GM20431 (cell line): Measurements from ENCODE around the gene CACNA1C.

Source experiments
- in situ Hi-C: fragments of 300-500 bp; cut with MseI, MboI; formaldehyde crosslinking; loops from one replicate; pipeline ENCODE4 v1.15.0; 2020; ENCODE audit warnings: low sequenced_read_pairs; ENCODE audit not compliant: unreplicated experiment

CACNA1C gene

GRCh38 chr12:2690348-2691005 is 637.7 kb downstream of the CACNA1C start:
- in situ Hi-C loops: no loop called here

DNA sequence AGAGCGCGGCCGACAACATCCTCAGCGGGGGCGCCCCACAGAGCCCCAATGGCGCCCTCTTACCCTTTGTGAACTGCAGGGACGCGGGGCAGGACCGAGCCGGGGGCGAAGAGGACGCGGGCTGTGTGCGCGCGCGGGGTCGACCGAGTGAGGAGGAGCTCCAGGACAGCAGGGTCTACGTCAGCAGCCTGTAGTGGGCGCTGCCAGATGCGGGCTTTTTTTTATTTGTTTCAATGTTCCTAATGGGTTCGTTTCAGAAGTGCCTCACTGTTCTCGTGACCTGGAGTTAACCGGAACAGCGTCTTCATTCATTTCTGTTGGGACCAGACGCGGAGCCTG is 638.2 kb downstream of the CACNA1C start:
- in situ Hi-C loops: no loop called here

DNA sequence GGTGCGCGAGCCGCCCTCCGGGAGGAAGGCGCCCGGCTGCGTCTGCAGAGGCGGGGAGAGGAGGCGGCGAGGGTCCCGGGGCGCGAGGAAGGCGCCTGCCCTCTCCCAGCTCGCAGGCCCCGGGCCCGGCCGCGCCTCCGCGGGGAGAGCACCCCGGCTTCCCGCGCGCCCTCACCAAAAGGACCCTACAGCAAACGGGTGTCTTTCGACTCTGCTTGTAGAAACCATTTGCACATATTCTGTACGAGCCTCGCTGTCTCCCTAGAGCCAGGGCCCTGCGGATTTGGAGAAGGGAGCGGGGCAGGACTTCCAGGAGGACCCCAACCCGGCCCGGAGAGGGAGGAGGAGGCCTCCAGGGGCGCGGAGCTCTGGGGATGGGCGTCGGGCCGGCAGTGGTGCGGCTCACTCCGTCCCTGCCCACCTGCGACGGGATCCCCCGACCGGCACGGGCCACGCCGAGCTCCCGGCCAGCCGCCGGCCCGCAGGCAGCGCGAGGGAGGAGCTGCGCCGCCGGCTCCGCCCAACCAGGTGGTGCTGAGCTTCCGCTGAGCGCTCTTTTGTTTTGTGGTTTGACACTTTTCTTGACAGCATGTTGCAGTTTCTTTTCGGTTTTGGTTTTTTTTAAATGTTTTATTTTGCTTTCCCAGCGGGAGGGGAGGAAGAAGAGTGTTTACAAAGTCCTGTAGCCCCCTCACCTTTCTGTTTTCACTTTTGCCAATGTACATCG is 638.7 kb downstream of the CACNA1C start:
- in situ Hi-C loops: no loop called here

DNA sequence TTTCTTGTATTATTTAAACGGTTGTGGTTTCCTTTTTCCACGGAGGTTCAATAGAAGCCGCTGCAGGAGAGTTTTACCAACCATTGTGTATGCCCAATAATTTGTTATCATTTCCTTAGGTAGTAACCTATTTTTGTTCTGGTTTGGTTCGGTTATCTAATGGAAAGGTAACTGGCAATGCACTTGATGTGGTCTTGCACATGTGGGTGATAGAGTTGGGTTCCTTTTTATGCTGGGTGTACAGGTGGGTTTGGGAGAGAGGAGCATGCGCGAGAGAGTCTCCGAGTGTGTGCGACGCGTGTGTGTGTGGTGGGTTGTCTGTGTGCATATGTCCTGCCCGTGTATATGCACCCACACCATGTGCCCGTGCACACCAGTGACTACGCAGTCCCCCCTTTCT is 639.3 kb downstream of the CACNA1C start:
- in situ Hi-C loops: no loop called here

- in situ Hi-C loops: no loop called here
Measured at GRCh38 chr12:2693244-2693860, 640.6 kb downstream of the CACNA1C start.

- in situ Hi-C loops: no loop called here
Measured at GRCh38 chr12:2693980-2694610, 641.3 kb downstream of the CACNA1C start.

GRCh38 chr12:2696136-2696535 is 643.3 kb downstream of the CACNA1C start:
- in situ Hi-C loops: no loop called here

- in situ Hi-C loops: no loop called here
Measured at GRCh38 chr12:2697057-2697800, 644.4 kb downstream of the CACNA1C start.

DNA sequence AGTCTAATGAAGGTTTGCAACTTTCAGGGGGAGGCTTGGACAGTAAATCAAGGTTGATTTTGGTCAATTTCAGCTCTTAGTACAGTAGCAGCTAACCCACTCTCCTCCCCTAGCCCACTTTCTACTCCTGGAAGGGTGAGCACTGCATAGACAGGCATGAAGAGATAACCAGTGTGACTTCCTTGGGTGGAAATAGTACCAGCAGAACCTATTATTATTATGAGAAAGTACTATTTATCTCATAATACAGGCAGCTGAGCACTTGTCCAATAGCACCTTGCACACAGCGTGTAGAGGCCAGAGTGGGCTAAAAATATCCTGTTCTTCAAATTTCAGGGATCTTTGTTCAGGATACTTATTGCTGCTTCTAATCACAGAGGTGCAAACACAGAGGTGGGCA is 645.8 kb downstream of the CACNA1C start:
- in situ Hi-C loops: no loop called here

DNA sequence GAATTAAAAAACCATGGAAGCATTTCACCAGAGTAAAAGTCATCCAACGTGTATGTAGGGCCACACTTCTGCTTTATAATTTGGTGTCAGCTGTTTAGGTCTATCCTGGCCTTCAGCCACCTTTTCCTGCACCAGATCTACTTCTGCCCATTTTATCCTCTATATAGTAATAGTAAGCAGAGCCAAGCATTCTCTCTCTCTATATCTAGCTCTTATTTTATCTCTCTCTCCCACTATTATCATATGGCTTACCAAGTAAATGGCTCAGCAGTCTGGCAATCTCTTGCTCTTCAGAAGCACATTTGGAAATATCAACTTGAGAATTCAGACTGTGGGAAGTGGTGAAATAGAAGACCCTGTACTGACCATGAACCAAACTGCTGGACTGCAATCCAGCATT is 657.9 kb downstream of the CACNA1C start:
- in situ Hi-C loops: no loop called here

GRCh38 chr12:2719392-2719791 is 666.6 kb downstream of the CACNA1C start:
- in situ Hi-C loops: no loop called here

GRCh38 chr12:2722806-2723205 is 670.0 kb downstream of the CACNA1C start:
- in situ Hi-C loops: no loop called here

DNA sequence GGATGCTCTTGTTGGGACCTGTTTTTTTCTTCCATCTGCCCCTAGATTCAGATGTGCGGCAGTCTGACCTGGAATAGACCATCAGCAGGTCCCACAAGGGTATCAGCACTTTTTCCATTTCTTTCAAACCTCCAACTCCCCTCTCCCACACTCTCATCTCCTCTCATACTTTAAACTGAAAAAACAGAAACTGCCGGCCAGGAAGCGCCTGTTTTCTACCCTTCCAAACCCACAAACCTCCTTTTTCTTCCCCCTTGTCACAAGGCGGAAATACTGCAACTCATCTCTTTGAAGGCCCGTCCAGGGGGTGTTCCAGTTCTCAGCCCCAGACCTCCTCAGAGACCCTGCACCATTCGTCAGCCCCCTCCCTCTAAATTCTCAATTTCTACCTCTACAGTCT is 679.5 kb downstream of the CACNA1C start:
- in situ Hi-C loops: no loop called here

GRCh38 chr12:2733493-2734355 is 680.9 kb downstream of the CACNA1C start:
- in situ Hi-C loops: no loop called here

DNA sequence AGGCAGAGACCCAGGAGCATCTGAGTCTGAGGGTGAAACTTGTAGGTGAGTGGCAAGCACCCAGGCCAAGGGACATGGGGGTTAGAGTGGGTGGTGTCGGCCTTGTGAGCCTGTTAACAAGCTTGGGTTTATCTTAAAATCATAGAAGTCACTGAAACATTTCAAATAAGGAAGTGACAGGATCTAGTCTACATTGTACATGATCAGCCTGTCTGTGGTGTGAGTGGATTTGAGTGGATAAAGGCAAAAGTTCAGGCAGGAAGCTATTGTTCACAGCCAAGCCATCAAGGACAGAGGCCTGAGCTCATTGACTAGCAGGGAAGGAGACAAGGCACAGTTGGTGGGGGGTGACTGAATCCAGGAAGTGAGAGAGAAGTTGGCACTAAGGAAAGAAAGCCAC is 682.6 kb downstream of the CACNA1C start:
- in situ Hi-C loops: no loop called here

- in situ Hi-C loops: no loop called here
Measured at GRCh38 chr12:2737656-2738241, 685.0 kb downstream of the CACNA1C start.

GRCh38 chr12:2739069-2739468 is 686.3 kb downstream of the CACNA1C start:
- in situ Hi-C loops: no loop called here

DNA sequence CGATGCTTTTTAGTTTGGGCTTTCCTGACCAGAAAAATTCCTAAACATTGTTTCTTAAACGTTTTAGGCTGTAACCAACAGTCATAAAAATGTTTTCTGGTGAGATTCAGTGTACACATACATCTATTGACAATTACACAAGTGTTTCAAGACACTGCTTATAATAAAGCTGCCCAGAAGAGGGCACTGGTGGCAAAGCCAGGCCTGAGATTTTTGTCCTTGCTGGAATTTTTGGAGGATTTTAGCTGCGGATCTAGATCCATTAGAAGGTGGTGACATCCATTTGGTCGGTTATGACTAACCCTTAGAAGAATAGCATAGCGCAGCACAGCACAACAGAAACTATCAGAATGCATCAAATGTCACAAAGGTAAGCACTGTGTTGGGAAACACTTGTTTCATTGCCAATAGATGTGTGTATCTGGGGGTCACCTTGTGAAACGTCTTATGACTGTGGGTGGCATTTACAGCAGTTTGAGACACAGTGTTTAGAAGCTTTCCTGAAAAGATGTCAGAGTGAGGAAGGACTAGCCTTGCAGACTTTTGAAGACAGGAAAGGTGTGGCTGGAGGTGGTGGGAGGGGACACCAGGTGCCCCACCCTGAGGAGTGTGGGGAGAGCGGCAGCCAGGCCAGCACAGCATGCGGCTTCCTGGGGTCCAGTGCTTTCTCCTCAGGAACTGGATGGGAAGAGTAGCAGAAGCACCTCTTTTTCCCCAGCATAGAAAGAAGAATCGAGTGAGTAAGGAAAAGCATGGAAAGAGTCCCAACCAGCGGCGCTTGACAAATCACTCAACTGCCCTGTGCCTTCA is 687.2 kb downstream of the CACNA1C start:
- in situ Hi-C loops: no loop called here
